ENCODE measurements around the gene PALLD. TPM values are rescaled to one million over a fixed set of nuclear protein-coding genes. Genes with fewer than 3 reads are reported as not detected.

PALLD gene
- total RNA-seq, 1 experiment from 2014 or later: 6.5 TPM

- ChIA-PET POLR2A (no interaction called here), CTCF (no interaction called here)
- Histone ChIP-seq H3K27me3 (ENCODE audit: control insufficient read depth, insufficient read depth, low read length) (no peaks in the 10 kb centered on the region), H3K36me3 (ENCODE audit: control insufficient read depth, insufficient read depth, low read length) (no peaks in the 10 kb centered on the region), H3K27ac (ENCODE audit: low read length) (no peak overlapping the region), H3K9me3 (ENCODE audit: control insufficient read depth, insufficient read depth, low read depth, low read length) (no peaks in the 10 kb centered on the region), H3K4me1 (ENCODE audit: control insufficient read depth, insufficient read depth, low read length) (no peaks in the 10 kb centered on the region), H3K4me3 (ENCODE audit: low read depth in 2 of 2, low read length in 2 of 2) (no peak overlapping the region)
- BruUV-seq (replicated peaks): no TSS peak
- intact Hi-C loops (cut with micrococcal nuclease; ENCODE audit: unreplicated experiment) (loop anchor here (10.0 kb wide), 1 partner anchor 177 kb away; no protein-coding TSS in a partner anchor), in situ Hi-C loops (cut with HindIII; ENCODE audit: low pct_unique_long_range_greater_than_20kb, low sequenced_read_pairs) (no loop called here)
- ATAC-seq (no peak), DNase-seq (ENCODE audit: low read depth, low spot score) (no peak)
- no peak for TF ChIP-seq CTCF (IDR thresholded peaks at IDR 0.05)
- TF ChIP-seq TCF7L2 (IDR thresholded peaks at IDR 0.05; ENCODE audit: low read depth, low read length): no peak
- TF ChIP-seq POLR2AphosphoS5 (IDR thresholded peaks at IDR 0.05; ENCODE audit: low read depth, low read length): no peak
- TF ChIP-seq REST (IDR thresholded peaks at IDR 0.05; ENCODE audit: insufficient read depth in 1 of 2, low read depth in 2 of 2, low read length in 1 of 2): no peak
- TF ChIP-seq SIN3A (IDR thresholded peaks at IDR 0.05; ENCODE audit: borderline replicate concordance, insufficient read depth, low read depth, low read length): no peak
Measured at GRCh38 chr4:168891688-168892087, 394.8 kb downstream of the PALLD start.

GRCh38 chr4:168892475-168892874, 395.6 kb downstream of the PALLD start:
- ChIA-PET POLR2A (no interaction called here), CTCF (no interaction called here)
- H3K27me3 ChIP-seq (ENCODE audit: control insufficient read depth, insufficient read depth, low read length): no peaks in the 10 kb centered on the region
- in situ Hi-C loops (cut with HindIII; ENCODE audit: low pct_unique_long_range_greater_than_20kb, low sequenced_read_pairs) (no loop called here), intact Hi-C loops (cut with micrococcal nuclease; ENCODE audit: unreplicated experiment) (loop anchor here (10.0 kb wide), 1 partner anchor 178 kb away; no protein-coding TSS in a partner anchor)
- no peak for ATAC-seq
- no peak for TF ChIP-seq SIN3A (IDR thresholded peaks at IDR 0.05; ENCODE audit: borderline replicate concordance, insufficient read depth, low read depth, low read length)
- no peak for TF ChIP-seq CTCF (IDR thresholded peaks at IDR 0.05)
- no peak for TF ChIP-seq POLR2AphosphoS5 (IDR thresholded peaks at IDR 0.05; ENCODE audit: low read depth, low read length)
- no peak for TF ChIP-seq TCF7L2 (IDR thresholded peaks at IDR 0.05; ENCODE audit: low read depth, low read length)
- no peak for TF ChIP-seq REST (IDR thresholded peaks at IDR 0.05; ENCODE audit: insufficient read depth in 1 of 2, low read depth in 2 of 2, low read length in 1 of 2)
- H3K4me1 ChIP-seq (ENCODE audit: control insufficient read depth, insufficient read depth, low read length): no peaks in the 10 kb centered on the region
- no TSS peak for BruUV-seq (replicated peaks)
- DNase-seq (ENCODE audit: low read depth, low spot score): no peak
- H3K9me3 ChIP-seq (ENCODE audit: control insufficient read depth, insufficient read depth, low read depth, low read length): no peaks in the 10 kb centered on the region
- H3K36me3 ChIP-seq (ENCODE audit: control insufficient read depth, insufficient read depth, low read length): no peaks in the 10 kb centered on the region
- H3K4me3 ChIP-seq (ENCODE audit: low read depth in 2 of 2, low read length in 2 of 2): no peak overlapping the region
- H3K27ac ChIP-seq (ENCODE audit: low read length): no peak overlapping the region

Measured in Panc1 (cell line).